HUES64 (cell line): ENCODE measurements around the gene LCLAT1.
"Not testable (repeated sequence)": the region's sequence is repeated elsewhere in the genome, so short reads cannot be mapped to it uniquely, and the experiment has no call there.

Experiments
- H3K27ac ChIP-seq: 2 replicates; pipeline ENCODE4 v1.7.0; 2013; ENCODE audit warnings: low read depth, low read length, inconsistent platforms
- H3K27me3 ChIP-seq: 2 replicates; pipeline ENCODE4 v1.6.1; 2013; ENCODE audit warnings: mild to moderate bottlenecking, low read length; ENCODE audit not compliant: insufficient read depth
- H3K36me3 ChIP-seq: 2 replicates; pipeline ENCODE4 v1.6.1; 2013; ENCODE audit warnings: mild to moderate bottlenecking, low read length; ENCODE audit not compliant: insufficient read depth
- H3K4me1 ChIP-seq: 2 replicates; pipeline ENCODE4 v1.6.1; 2013; ENCODE audit warnings: mild to moderate bottlenecking, low read length, moderate library complexity; ENCODE audit not compliant: insufficient read depth
- H3K4me3 ChIP-seq: 2 replicates; pipeline ENCODE4 v1.5.1; 2013; ENCODE audit warnings: mild to moderate bottlenecking, low read length, moderate library complexity
- H3K9ac ChIP-seq: 2 replicates; pipeline ENCODE4 v1.6.1; 2013; ENCODE audit warnings: mild to moderate bottlenecking, low read depth, low read length
- H3K9me3 ChIP-seq: 2 replicates; pipeline ENCODE4 v1.6.1; 2013; ENCODE audit warnings: low read depth, low read length; ENCODE audit not compliant: insufficient read depth
- WGBS: fragments of 150-250, 120-280 bp; methylation state at CpG from one replicate; pipeline ENCODE4 v1.1.7; 2013; ENCODE audit warnings: missing lambda C conversion rate; 5-methylcytosine and 5-hydroxymethylcytosine counted together

The LCLAT1 gene

DNA sequence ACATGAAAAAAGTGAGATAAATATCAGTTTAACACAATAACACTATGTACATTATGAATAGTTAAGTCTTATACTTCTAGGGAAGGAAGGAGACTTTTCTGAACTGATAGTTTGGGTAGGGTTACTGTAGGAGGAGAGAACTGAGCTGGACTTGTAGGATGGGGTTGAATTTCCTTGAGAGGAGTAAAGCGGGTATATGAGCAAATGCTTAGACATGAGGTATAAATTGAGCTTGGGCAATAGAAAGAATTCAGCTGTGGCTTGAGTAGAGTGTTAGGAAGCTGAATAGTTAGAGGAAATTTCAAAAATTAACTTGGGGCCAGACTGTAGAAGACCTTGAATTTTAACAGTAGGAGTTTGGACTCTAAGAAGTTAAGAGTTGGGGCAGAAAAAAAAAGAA, 45.1 kb downstream of the LCLAT1 start:
- Histone ChIP-seq H3K36me3 (no peaks in the 10 kb centered on the region), H3K4me3 (no peak overlapping the region)
- WGBS = 93% methylated on average over 1 of the region's 1 CpG

DNA sequence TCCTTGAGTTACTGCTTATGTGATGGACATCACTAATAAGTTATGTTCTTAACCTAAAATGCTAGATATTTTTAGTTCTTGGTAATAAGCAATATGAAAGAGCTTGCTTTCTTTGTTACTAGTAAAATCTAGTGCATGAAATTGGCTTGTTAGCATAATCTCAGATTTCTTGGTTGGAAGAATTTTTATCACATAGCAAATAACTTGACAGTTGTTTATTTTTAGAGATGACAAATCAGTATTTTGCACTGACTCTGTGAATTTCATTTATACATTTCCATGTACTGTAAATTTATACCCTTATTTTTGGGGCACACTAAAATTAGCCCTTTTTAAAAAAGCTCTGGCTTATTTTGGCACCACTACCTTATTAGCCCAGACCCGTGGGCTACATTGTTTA, 45.6 kb downstream of the LCLAT1 start:
- H3K27me3 ChIP-seq = no peaks in the 10 kb centered on the region
- H3K36me3 ChIP-seq = no peaks in the 10 kb centered on the region
- H3K27ac ChIP-seq = no peak overlapping the region
- peaks cover 4% of the 10 kb centered on the region for H3K4me1 ChIP-seq
- 85% methylated on average over 1 of the region's 1 CpG for WGBS
- peaks cover 9% of the 10 kb centered on the region for H3K9me3 ChIP-seq
- H3K9ac ChIP-seq = no peak overlapping the region
- no peak overlapping the region for H3K4me3 ChIP-seq

More for the DNA sequence above, 45.1 kb downstream of the LCLAT1 start:
- H3K9me3 ChIP-seq = peaks cover 4% of the 10 kb centered on the region; the same call in 1 of the 2 replicates
- H3K9ac ChIP-seq = no peak overlapping the region
- no peaks in the 10 kb centered on the region for H3K27me3 ChIP-seq
- no peak overlapping the region for H3K27ac ChIP-seq
- H3K4me1 ChIP-seq = peaks cover 4% of the 10 kb centered on the region

DNA sequence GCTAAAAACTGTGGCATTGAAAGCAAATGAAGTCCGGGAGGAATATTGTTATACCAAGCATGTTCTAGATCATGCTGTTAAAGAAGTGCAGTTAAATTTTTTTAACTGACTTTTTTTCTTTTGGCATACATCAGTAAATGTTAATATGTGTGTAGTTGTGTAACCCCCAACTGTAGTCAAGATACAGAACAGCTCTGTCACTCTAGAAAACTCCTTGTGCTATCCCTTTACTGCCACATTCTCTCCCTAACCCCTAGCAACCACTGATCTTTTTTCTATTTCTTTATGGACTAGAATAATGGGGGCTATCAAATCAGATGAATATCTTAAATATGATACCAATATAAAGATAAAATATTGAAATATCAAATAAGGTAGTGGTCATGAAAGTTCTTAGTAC, 46.4 kb downstream of the LCLAT1 start:
- H3K27ac ChIP-seq = no peak overlapping the region
- peaks cover 17% of the 10 kb centered on the region for H3K9me3 ChIP-seq
- H3K4me1 ChIP-seq = peaks cover 4% of the 10 kb centered on the region
- H3K36me3 ChIP-seq = no peaks in the 10 kb centered on the region
- no peaks in the 10 kb centered on the region for H3K27me3 ChIP-seq
- no peak overlapping the region for H3K9ac ChIP-seq
- WGBS = 75% methylated on average over 1 of the region's 1 CpG
- no peak overlapping the region for H3K4me3 ChIP-seq

GRCh38 chr2:30495896-30496295, 48.9 kb downstream of the LCLAT1 start:
- not testable (repeated sequence) for H3K4me1 ChIP-seq, H3K27ac ChIP-seq, H3K36me3 ChIP-seq, H3K27me3 ChIP-seq, H3K9ac ChIP-seq, H3K4me3 ChIP-seq
- WGBS = 91% methylated on average over 2 of the region's 2 CpGs
- peaks cover 40% of the 10 kb centered on the region for H3K9me3 ChIP-seq

DNA sequence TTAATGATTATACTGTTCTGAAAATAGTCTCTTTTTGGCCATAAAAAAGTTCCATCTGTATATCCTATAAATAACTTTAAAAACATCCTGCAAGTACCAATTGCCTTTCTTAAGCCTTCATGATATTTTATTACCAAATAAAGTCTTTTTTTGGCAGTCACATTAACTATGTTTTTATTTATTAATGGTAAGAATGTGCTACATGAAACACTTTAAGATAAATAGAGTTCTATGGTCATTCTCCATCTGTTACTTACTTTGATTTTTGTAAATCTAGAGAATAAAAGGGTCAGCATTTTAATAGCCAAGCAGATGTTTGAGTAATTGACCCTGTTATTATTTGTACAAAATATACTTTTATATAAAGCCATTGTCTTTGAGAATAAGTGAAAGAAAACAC, 52.6 kb downstream of the LCLAT1 start:
- Histone ChIP-seq H3K9ac (no peak overlapping the region), H3K4me1 (peaks cover 3% of the 10 kb centered on the region; the same call in 1 of the 2 replicates), H3K9me3 (peaks cover 45% of the 10 kb centered on the region), H3K4me3 (no peak overlapping the region), H3K27ac (no peak overlapping the region), H3K27me3 (no peaks in the 10 kb centered on the region), H3K36me3 (peaks cover 7% of the 10 kb centered on the region; the same call in 1 of the 2 replicates)

DNA sequence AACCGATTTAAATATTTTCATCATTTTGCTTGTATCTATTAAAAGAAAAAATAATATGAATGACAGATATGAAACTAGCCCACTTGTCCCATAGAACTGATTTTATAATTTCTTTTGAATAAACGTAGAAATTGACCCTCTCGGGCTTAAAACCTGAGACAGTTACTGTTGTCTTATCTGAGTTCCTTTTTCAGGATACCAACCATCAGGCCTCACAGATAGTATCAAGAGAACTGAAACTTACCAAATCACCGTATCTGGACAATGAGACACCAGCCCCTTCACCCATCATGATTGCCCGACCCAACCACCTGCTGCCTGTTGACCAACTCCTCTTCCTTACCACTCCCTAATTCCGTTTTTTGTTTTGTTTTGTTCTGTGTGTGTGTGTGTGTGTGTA, 53.7 kb downstream of the LCLAT1 start:
- H3K4me1 ChIP-seq = peaks cover 3% of the 10 kb centered on the region; the same call in 1 of the 2 replicates
- H3K9me3 ChIP-seq = peaks cover 45% of the 10 kb centered on the region
- peaks cover 7% of the 10 kb centered on the region; the same call in 1 of the 2 replicates for H3K36me3 ChIP-seq
- H3K9ac ChIP-seq = no peak overlapping the region
- H3K27me3 ChIP-seq = no peaks in the 10 kb centered on the region
- 96% methylated on average over 4 of the region's 6 CpGs for WGBS
- H3K27ac ChIP-seq = no peak overlapping the region
- no peak overlapping the region for H3K4me3 ChIP-seq

DNA sequence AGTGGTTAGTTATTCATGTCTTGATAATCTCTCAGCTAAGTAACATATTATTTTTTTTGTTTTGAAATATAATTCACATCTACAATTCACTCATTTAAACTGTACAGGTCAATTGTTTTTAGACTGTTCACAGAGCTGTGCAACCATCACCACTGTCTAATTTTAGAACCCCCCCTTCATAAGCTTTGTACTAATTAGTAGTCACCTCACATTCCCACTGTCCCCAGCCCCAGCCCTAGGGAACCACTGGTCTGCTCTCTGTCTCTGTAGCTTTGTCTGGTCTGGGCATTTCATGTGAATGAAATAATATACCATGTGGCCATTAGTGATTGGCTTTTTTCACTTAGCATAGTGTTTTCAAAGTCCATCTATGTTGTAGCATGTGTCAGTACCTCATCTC, 55.3 kb downstream of the LCLAT1 start:
- no peak overlapping the region for H3K4me3 ChIP-seq
- H3K36me3 ChIP-seq = peaks cover 7% of the 10 kb centered on the region; the same call in 1 of the 2 replicates
- H3K27ac ChIP-seq = no peak overlapping the region
- no peaks in the 10 kb centered on the region for H3K27me3 ChIP-seq
- peaks cover 40% of the 10 kb centered on the region for H3K9me3 ChIP-seq
- H3K4me1 ChIP-seq = peaks cover 3% of the 10 kb centered on the region; the same call in 1 of the 2 replicates
- no peak overlapping the region for H3K9ac ChIP-seq

- H3K27ac ChIP-seq = no peak overlapping the region
- H3K36me3 ChIP-seq = peaks cover 7% of the 10 kb centered on the region; the same call in 1 of the 2 replicates
- peaks cover 36% of the 10 kb centered on the region for H3K9me3 ChIP-seq
- peaks cover 3% of the 10 kb centered on the region; the same call in 1 of the 2 replicates for H3K4me1 ChIP-seq
- WGBS = 67% methylated on average over 2 of the region's 2 CpGs
- no peak overlapping the region for H3K4me3 ChIP-seq
- H3K9ac ChIP-seq = no peak overlapping the region
- H3K27me3 ChIP-seq = no peaks in the 10 kb centered on the region
These were observed 56.1 kb downstream of the LCLAT1 start for GRCh38 chr2:30503007-30503694.

DNA sequence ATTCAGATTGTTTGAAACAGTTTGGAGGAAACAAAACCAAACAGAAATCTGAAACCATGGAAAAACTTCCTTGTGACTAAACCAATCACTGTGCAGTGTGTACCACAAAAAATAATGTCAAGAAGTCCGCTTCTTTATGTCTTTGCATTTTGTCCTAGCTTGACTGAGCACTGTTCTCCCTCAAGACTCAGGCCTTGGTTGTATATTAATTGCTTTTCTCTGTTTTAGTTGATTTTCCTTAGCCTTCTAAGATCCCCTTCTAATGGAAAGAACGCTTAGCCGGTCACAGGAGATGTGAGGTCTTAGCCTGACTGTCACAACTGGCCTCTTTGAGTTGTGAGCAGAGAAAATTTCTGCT, 56.6 kb downstream of the LCLAT1 start:
- peaks cover 7% of the 10 kb centered on the region; the same call in 1 of the 2 replicates for H3K36me3 ChIP-seq
- peaks cover 31% of the 10 kb centered on the region for H3K9me3 ChIP-seq
- H3K4me3 ChIP-seq = no peak overlapping the region
- 92% methylated on average over 3 of the region's 3 CpGs for WGBS
- no peak overlapping the region for H3K9ac ChIP-seq
- no peaks in the 10 kb centered on the region for H3K27me3 ChIP-seq
- H3K4me1 ChIP-seq = peaks cover 3% of the 10 kb centered on the region; the same call in 1 of the 2 replicates
- H3K27ac ChIP-seq = no peak overlapping the region

GRCh38 chr2:30504731-30505130, 57.7 kb downstream of the LCLAT1 start:
- Histone ChIP-seq H3K27ac (no peak overlapping the region), H3K27me3 (no peaks in the 10 kb centered on the region), H3K9me3 (peaks cover 22% of the 10 kb centered on the region), H3K9ac (no peak overlapping the region), H3K4me3 (no peak overlapping the region), H3K4me1 (peaks cover 4% of the 10 kb centered on the region; the same call in 1 of the 2 replicates), H3K36me3 (peaks cover 7% of the 10 kb centered on the region; the same call in 1 of the 2 replicates)
- no CpG with 5 or more reads among the region's 1 CpG for WGBS

- no peak overlapping the region for H3K9ac ChIP-seq
- peaks cover 6% of the 10 kb centered on the region; the same call in 1 of the 2 replicates for H3K36me3 ChIP-seq
- H3K4me3 ChIP-seq = no peak overlapping the region
- H3K4me1 ChIP-seq = peaks cover 11% of the 10 kb centered on the region
- H3K27ac ChIP-seq = no peak overlapping the region
- no peaks in the 10 kb centered on the region for H3K27me3 ChIP-seq
- 98% methylated on average over 3 of the region's 3 CpGs for WGBS
- peaks cover 13% of the 10 kb centered on the region for H3K9me3 ChIP-seq
These were observed 58.6 kb downstream of the LCLAT1 start for GRCh38 chr2:30505500-30506180.
